B cell (primary cell): ENCODE data around the gene TAS1R1. TPM values are rescaled to one million over a fixed set of nuclear protein-coding genes. Genes with fewer than 3 reads are reported as not detected.

Experiments
- ATAC-seq: fragments of 200-7000 bp; cut with Tn5 transposase; one replicate; pipeline ENCODE4 v1.10.0; 2021; ENCODE audit warnings: low read depth, mild to moderate bottlenecking, moderate number of reproducible peaks, moderate library complexity
- CTCF ChIA-PET: fragments of 350-600 bp; sonication (Branson Sonifier 250); formaldehyde crosslinking; loops from one replicate; lab custom pipeline; 2021; ENCODE audit warnings: antibody characterized with exemption, inconsistent platforms; lab: Charles Lee
- POLR2A ChIA-PET: fragments of 350-600 bp; sonication (Branson Sonifier 250); formaldehyde crosslinking; loops from one replicate; lab custom pipeline; 2021; ENCODE audit warnings: antibody characterized with exemption; lab: Charles Lee
- DNase-seq: peaks from one replicate; pipeline ENCODE4 v3.0.0; 2013
- H2AFZ ChIP-seq: 2 replicates; pipeline ENCODE4 v1.6.1; 2012; ENCODE audit warnings: mild to moderate bottlenecking, low read depth, low read length; ENCODE audit not compliant: insufficient read depth, poor library complexity, severe bottlenecking
- H3K27ac ChIP-seq, 2 donors: 1 replicate in 1 of 2; 2 replicates in 1 of 2; pipeline ENCODE4 v1.5.1; 2012 to 2013; ENCODE audit warnings: low read length in 2 of 2, mild to moderate bottlenecking in 2 of 2, moderate library complexity in 1 of 2
- H3K27me3 ChIP-seq, 4 experiments: fragments of 200-600 bp in 1 of 4; sonication (generic) in 1 of 4; replicated peaks in 1 of 4; 1 replicate in 2 of 4; 2 replicates in 2 of 4; pipeline versions ENCODE4 v1.6.1 to v1.7.0; 2013 to 2016; ENCODE audit warnings: low read length in 3 of 4, mild to moderate bottlenecking in 2 of 4, mixed read lengths in 1 of 4, moderate library complexity in 1 of 4; ENCODE audit not compliant: insufficient read depth in 4 of 4, control insufficient read depth in 3 of 4; ENCODE audit errors: control extremely low read depth in 1 of 4
- H3K36me3 ChIP-seq, 2 experiments: replicated peaks in 1 of 2; 1 replicate in 1 of 2; 2 replicates in 1 of 2; pipeline versions ENCODE4 v1.6.1 to v1.7.1; 2013; ENCODE audit warnings: low read length in 1 of 2; ENCODE audit not compliant: insufficient read depth in 2 of 2, control insufficient read depth in 1 of 2; ENCODE audit errors: control extremely low read depth in 1 of 2, extremely low read depth in 1 of 2
- H3K4me1 ChIP-seq, 2 donors: fragments of 200-600 bp in 1 of 2; sonication (generic) in 1 of 2; 1 replicate in 1 of 2; 2 replicates in 1 of 2; pipeline versions ENCODE4 v1.5.1 to v1.6.1; 2013 to 2017; ENCODE audit warnings: low read length in 2 of 2; ENCODE audit not compliant: control insufficient read depth in 2 of 2, insufficient read depth in 2 of 2
- H3K4me2 ChIP-seq: replicated peaks from 2 replicates; pipeline ENCODE3; 2012; ENCODE audit warnings: mild to moderate bottlenecking, low read depth, low read length; ENCODE audit not compliant: poor library complexity, severe bottlenecking
- H3K4me3 ChIP-seq, 5 experiments: fragments of 200-600 bp in 1 of 5; sonication (generic) in 1 of 5; 1 replicate in 3 of 5; 2 replicates in 2 of 5; pipeline versions ENCODE4 v1.5.1 to v1.7.0; 2011 to 2016; ENCODE audit warnings: low read length in 4 of 5, mild to moderate bottlenecking in 4 of 5, low read depth in 2 of 5, control low read depth in 1 of 5, moderate library complexity in 1 of 5; ENCODE audit not compliant: insufficient read depth in 1 of 5; ENCODE audit errors: control extremely low read depth in 1 of 5, extremely low read depth in 1 of 5
- H3K79me2 ChIP-seq: fragments of 200-600 bp; sonication (generic); one replicate; pipeline ENCODE4 v1.6.0; 2016; ENCODE audit warnings: low read length; ENCODE audit not compliant: control insufficient read depth, insufficient read depth
- H3K9ac ChIP-seq: fragments of 200-600 bp; sonication (generic); 2 replicates; pipeline ENCODE4 v1.6.1; 2017; ENCODE audit warnings: mild to moderate bottlenecking, low read length, moderate library complexity
- H3K9me3 ChIP-seq, 3 donors: one replicate each; pipeline versions ENCODE4 v1.6.1 to v1.7.1; 2013; ENCODE audit warnings: low read length in 2 of 3; ENCODE audit not compliant: control insufficient read depth in 2 of 3, insufficient read depth in 1 of 3; ENCODE audit errors: control extremely low read depth in 1 of 3
- H4K20me1 ChIP-seq: 2 replicates; pipeline ENCODE4 v1.6.0; 2012; ENCODE audit warnings: mild to moderate bottlenecking, low read length; ENCODE audit not compliant: insufficient read depth, control insufficient read depth, poor library complexity, severe bottlenecking
- H3K27ac Mint-ChIP-seq: one replicate; pipeline ENCODE4 v1.8.0; 2021; ENCODE audit warnings: mixed read lengths
- H3K27me3 Mint-ChIP-seq: one replicate; pipeline ENCODE4 v1.8.0; 2021; ENCODE audit warnings: mixed read lengths
- H3K4me1 Mint-ChIP-seq: one replicate; pipeline ENCODE4 v1.8.0; 2021; ENCODE audit warnings: mixed read lengths
- H3K4me3 Mint-ChIP-seq: one replicate; pipeline ENCODE4 v1.8.0; 2021; ENCODE audit warnings: mixed read lengths
- H3K9me3 Mint-ChIP-seq: one replicate; pipeline ENCODE4 v1.8.0; 2022; ENCODE audit warnings: mixed read lengths; ENCODE audit not compliant: insufficient read depth
- CTCF ChIP-seq: fragments of 200-600 bp; IDR thresholded peaks from one replicate; pipeline ENCODE4 v1.8.0; 2022; ENCODE audit warnings: antibody characterized with exemption, mild to moderate bottlenecking
- EZH2 ChIP-seq: IDR thresholded peaks from 2 replicates; pipeline ENCODE4 v1.6.1; 2012; ENCODE audit warnings: borderline replicate concordance, low read depth, mild to moderate bottlenecking, moderate library complexity, low read length; ENCODE audit not compliant: insufficient read depth, poor library complexity, severe bottlenecking
- WGBS: methylation state at CpG from one replicate; pipeline ENCODE4 v1.1.5; 2013; ENCODE audit warnings: missing lambda C conversion rate; ENCODE audit not compliant: insufficient coverage; 5-methylcytosine and 5-hydroxymethylcytosine counted together
- intact Hi-C: fragments of 100-400 bp; cut with micrococcal nuclease; formaldehyde crosslinking; loops from one replicate; pipeline ENCODE4 v1.10.0; 2022
- polyA plus RNA-seq: library from polyadenylated mRNA; depleted of rRNA; stranded (reverse); fragments of >200 nt; gene quantifications from 2 replicates; pipeline ENCODE4 v1.2.3, GENCODE V29; 2012
- total RNA-seq, 2 donors: library from RNA; stranded (reverse); fragments of 120-200 nt in 1 of 2; gene quantifications; 1 replicate in 1 of 2; 2 replicates in 1 of 2; pipeline versions ENCODE4 v1.2.3 to v1.2.4, GENCODE V29; 2013 to 2022

The TAS1R1 gene
- total and polyA plus RNA-seq, 2 donors (not counting 1 experiment from before 2014, with no cell fraction given), result 0.09 TPM; not detected in 1

- Histone ChIP-seq H3K4me2 (peak overlapping the region; percentile 99), H3K79me2 (peaks cover 16% of the 10 kb centered on the region), H4K20me1 (peaks cover 4% of the 10 kb centered on the region), H3K27me3 (no peaks in the 10 kb centered on the region), H3K36me3 (peaks cover 0 to 7% of the 10 kb centered on the region in 2 experiments), H3K9me3 (no peaks in the 10 kb centered on the region), H3K27ac (no peak overlapping the region), H3K9ac (peak overlapping the region; percentile 61), H3K4me3 (peak overlapping the region in 4 of 5 experiments; percentile 28 to 86 (median 74)), H3K4me1 (peaks cover 11 to 14% of the 10 kb centered on the region in 2 donors), H2AFZ (peak overlapping the region; percentile 61)
- CTCF ChIA-PET, result interaction anchor here (0.6 to 1.5 kb wide), 2 partner anchors 9 to 11 kb away, joined by 3 to 7 read pairs; partner anchors contain the start of gene KLHL21
- intact Hi-C loops, result no loop called here
- DNase-seq (peak; percentile 37), ATAC-seq (no peak)
- Mint-ChIP-seq H3K27me3 (no peaks in the 10 kb centered on the region), H3K27ac (peak overlapping the region; percentile 65), H3K4me1 (peaks cover 17% of the 10 kb centered on the region), H3K4me3 (peak overlapping the region; percentile 86), H3K9me3 (no peaks in the 10 kb centered on the region)
- POLR2A ChIA-PET, result no interaction called here
- WGBS, result 2% methylated on average over 71 of the region's 82 CpGs
- TF ChIP-seq EZH2 (no peak), CTCF (no peak)
Observed at GRCh38 chr1:6614929-6615785, 60.0 kb downstream of the TAS1R1 start.

DNA sequence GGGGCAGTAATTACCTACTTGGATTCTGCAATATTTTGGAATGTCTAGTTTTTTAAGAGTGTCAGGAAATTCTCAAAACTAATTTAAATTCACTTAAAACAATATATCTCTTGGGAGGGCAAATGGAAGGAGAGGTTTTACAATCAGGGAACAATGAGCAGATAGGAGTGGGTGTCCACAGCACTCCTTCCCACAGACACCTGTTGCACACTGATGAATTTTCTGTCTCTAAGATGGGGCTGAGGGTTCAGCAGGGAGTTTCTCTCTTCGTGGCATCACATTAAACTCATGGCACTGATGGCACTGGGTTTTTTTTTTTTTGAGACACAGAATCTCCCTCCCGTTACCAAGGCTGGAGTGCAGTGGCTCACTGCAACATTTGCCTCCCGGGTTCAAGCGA is 63.9 kb downstream of the TAS1R1 start:
- Histone ChIP-seq H3K27me3 (no peaks in the 10 kb centered on the region), H3K4me2 (no peak overlapping the region), H3K4me1 (peaks cover 6 to 7% of the 10 kb centered on the region in 2 donors), H3K36me3 (peaks cover 0 to 12% of the 10 kb centered on the region in 2 experiments), H3K27ac (no peak overlapping the region), H2AFZ (no peak overlapping the region), H3K9me3 (no peaks in the 10 kb centered on the region), H3K9ac (no peak overlapping the region), H4K20me1 (peaks cover under 1% of the 10 kb centered on the region), H3K4me3 (no peak overlapping the region), H3K79me2 (peaks cover 13% of the 10 kb centered on the region)
- Mint-ChIP-seq H3K27ac (no peak overlapping the region), H3K4me1 (peaks cover 10% of the 10 kb centered on the region), H3K4me3 (no peak overlapping the region), H3K27me3 (no peaks in the 10 kb centered on the region), H3K9me3 (no peaks in the 10 kb centered on the region)
- POLR2A ChIA-PET, result no interaction called here
- CTCF ChIA-PET, result no interaction called here
- 83% methylated on average over 1 of the region's 4 CpGs for WGBS
- no peak for TF ChIP-seq EZH2
- DNase-seq, result no peak
- intact Hi-C loops, result no loop called here
- no peak for ATAC-seq
